ENCODE measurements around the gene COQ9.

Gene COQ9

GRCh38 chr16:57432505-57432904 is 14.8 kb upstream of the COQ9 start:
- TF ChIP-seq GABPA (IDR thresholded peaks at IDR 0.05; ENCODE audit: low read depth) (no peak), CTCF (IDR thresholded peaks at IDR 0.05; ENCODE audit: insufficient read depth, low read length) (no peak), POLR2AphosphoS5 (IDR thresholded peaks at IDR 0.05; ENCODE audit: low read depth) (no peak), REST (IDR thresholded peaks at IDR 0.05; ENCODE audit: insufficient replicate concordance, low read depth) (no peak), SPI1 (IDR thresholded peaks at IDR 0.05; ENCODE audit: borderline replicate concordance, low read depth) (no peak)
- no peak for DNase-seq (ENCODE audit: low read depth in 1 of 2, low spot score in 1 of 2)
- no peak overlapping the region for H3K27ac ChIP-seq (replicated peaks)
- H3K27me3 ChIP-seq (ENCODE audit: insufficient read depth, poor library complexity, severe bottlenecking) = no peaks in the 10 kb centered on the region
- no peak overlapping the region for H3K4me3 ChIP-seq (replicated peaks; ENCODE audit: insufficient read depth, low read length)

- TF ChIP-seq POLR2AphosphoS5 (IDR thresholded peaks at IDR 0.05; ENCODE audit: low read depth) = no peak
- no peak for TF ChIP-seq REST (IDR thresholded peaks at IDR 0.05; ENCODE audit: insufficient replicate concordance, low read depth)
- no peak for TF ChIP-seq SPI1 (IDR thresholded peaks at IDR 0.05; ENCODE audit: borderline replicate concordance, low read depth)
- no peak for TF ChIP-seq GABPA (IDR thresholded peaks at IDR 0.05; ENCODE audit: low read depth)
- no peak for TF ChIP-seq CTCF (IDR thresholded peaks at IDR 0.05; ENCODE audit: insufficient read depth, low read length)
- Histone ChIP-seq H3K4me3 (replicated peaks; ENCODE audit: insufficient read depth, low read length) (no peak overlapping the region), H3K27ac (replicated peaks) (no peak overlapping the region), H3K27me3 (ENCODE audit: insufficient read depth, poor library complexity, severe bottlenecking) (no peaks in the 10 kb centered on the region)
- DNase-seq (ENCODE audit: low read depth in 1 of 2, low spot score in 1 of 2) = no peak
Measured at GRCh38 chr16:57432989-57433388, 14.3 kb upstream of the COQ9 start.

- Histone ChIP-seq H3K27me3 (ENCODE audit: insufficient read depth, poor library complexity, severe bottlenecking) (no peaks in the 10 kb centered on the region), H3K4me3 (replicated peaks; ENCODE audit: insufficient read depth, low read length) (no peak overlapping the region), H3K27ac (replicated peaks) (no peak overlapping the region)
- TF ChIP-seq GABPA (IDR thresholded peaks at IDR 0.05; ENCODE audit: low read depth) (no peak), CTCF (IDR thresholded peaks at IDR 0.05; ENCODE audit: insufficient read depth, low read length) (no peak), REST (IDR thresholded peaks at IDR 0.05; ENCODE audit: insufficient replicate concordance, low read depth) (no peak), SPI1 (IDR thresholded peaks at IDR 0.05; ENCODE audit: borderline replicate concordance, low read depth) (no peak), POLR2AphosphoS5 (IDR thresholded peaks at IDR 0.05; ENCODE audit: low read depth) (no peak)
- no peak for DNase-seq (ENCODE audit: low read depth in 1 of 2, low spot score in 1 of 2)
Measured at GRCh38 chr16:57434003-57434402, 13.3 kb upstream of the COQ9 start.

All from HL-60 (cell line).